IMR-90 (cell line): ENCODE data around the gene SDCCAG8. TPM values are rescaled to one million over a fixed set of nuclear protein-coding genes. Genes with fewer than 3 reads are reported as not detected.

Source experiments
- ATAC-seq: fragments of 200-7000 bp; cut with Tn5 transposase; 2 replicates; pipeline ENCODE4 v1.9.1; 2020; ENCODE audit warnings: low read depth, mild to moderate bottlenecking, moderate library complexity
- BruUV-seq: library from RNA; stranded (reverse); fragments of 400-500 nt; replicated peaks from 2 replicates; lab custom pipeline; 2021; lab: Mats Ljungman, UMichigan
- CTCF ChIA-PET: fragments of 300-600 bp; formaldehyde crosslinking; extraction: SDS; loops from one replicate; lab custom pipeline; 2021; ENCODE audit warnings: antibody characterized with exemption; lab: Yijun Ruan, JAX
- POLR2A ChIA-PET: fragments of 300-600 bp; sonication (Branson Sonifier 250); formaldehyde crosslinking; loops from one replicate; lab custom pipeline; 2022; ENCODE audit warnings: antibody characterized with exemption; ENCODE audit not compliant: unreplicated experiment; lab: Charles Lee
- DNase-seq: peaks from one replicate; pipeline ENCODE4 v3.0.0; 2013
- H2AFZ ChIP-seq: replicated peaks from 2 replicates; pipeline ENCODE3; 2013; ENCODE audit warnings: low read length, mild to moderate bottlenecking; ENCODE audit not compliant: poor library complexity
- H2AK5ac ChIP-seq: 2 replicates; pipeline ENCODE4 v1.6.1; 2013; ENCODE audit warnings: low read depth, low read length, inconsistent platforms
- H2AK9ac ChIP-seq: replicated peaks from 2 replicates; pipeline ENCODE3; 2013; ENCODE audit warnings: mild to moderate bottlenecking, low read depth, low read length, moderate library complexity; ENCODE audit not compliant: poor library complexity
- H2BK120ac ChIP-seq: 2 replicates; pipeline ENCODE4 v1.6.1; 2013; ENCODE audit warnings: low read depth, low read length, inconsistent platforms
- H2BK15ac ChIP-seq: 3 replicates; pipeline ENCODE4 v1.6.1; 2013; ENCODE audit warnings: low read depth, low read length, inconsistent platforms
- H2BK20ac ChIP-seq: 2 replicates; pipeline ENCODE4 v1.6.1; 2013; ENCODE audit warnings: low read depth, mild to moderate bottlenecking, inconsistent platforms, low read length, moderate library complexity
- H2BK5ac ChIP-seq: 2 replicates; pipeline ENCODE4 v1.6.1; 2013; ENCODE audit warnings: mild to moderate bottlenecking, low read depth, low read length, inconsistent platforms; ENCODE audit not compliant: poor library complexity, severe bottlenecking
- H3K14ac ChIP-seq: replicated peaks from 2 replicates; pipeline ENCODE4 v1.6.1; 2013; ENCODE audit warnings: low read depth, low read length, inconsistent platforms
- H3K18ac ChIP-seq: 2 replicates; pipeline ENCODE4 v1.6.1; 2013; ENCODE audit warnings: low read depth, low read length, control low read depth
- H3K23ac ChIP-seq: 2 replicates; pipeline ENCODE4 v1.6.1; 2013; ENCODE audit warnings: low read depth, low read length, inconsistent platforms
- H3K27ac ChIP-seq: 2 replicates; pipeline ENCODE4 v1.5.1; 2013; ENCODE audit warnings: mild to moderate bottlenecking, control low read depth, low read length; ENCODE audit not compliant: insufficient read depth
- H3K27me3 ChIP-seq: 2 replicates; pipeline ENCODE4 v1.6.1; 2013; ENCODE audit warnings: low read length; ENCODE audit not compliant: control insufficient read depth, insufficient read depth
- H3K36me3 ChIP-seq: 2 replicates; pipeline ENCODE4 v1.6.1; 2013; ENCODE audit warnings: low read length, mixed read lengths; ENCODE audit not compliant: control insufficient read depth, insufficient read depth
- H3K4ac ChIP-seq: 2 replicates; pipeline ENCODE4 v1.6.1; 2013; ENCODE audit warnings: low read depth, low read length, inconsistent platforms
- H3K4me1 ChIP-seq: 2 replicates; pipeline ENCODE4 v1.6.1; 2013; ENCODE audit warnings: low read length, mixed read lengths; ENCODE audit not compliant: control insufficient read depth, insufficient read depth
- H3K4me2 ChIP-seq: 2 replicates; pipeline ENCODE4 v1.6.1; 2013; ENCODE audit warnings: low read depth, mild to moderate bottlenecking, control low read depth, low read length, moderate library complexity
- H3K4me3 ChIP-seq: 2 replicates; pipeline ENCODE4 v1.5.1; 2013; ENCODE audit warnings: low read depth, mild to moderate bottlenecking, control low read depth, low read length, moderate library complexity; ENCODE audit not compliant: insufficient read depth
- H3K56ac ChIP-seq: 2 replicates; pipeline ENCODE4 v1.6.1; 2013; ENCODE audit warnings: low read length, inconsistent platforms; ENCODE audit not compliant: insufficient read depth; ENCODE audit errors: extremely low read depth
- H3K79me1 ChIP-seq, 2 experiments: 2 replicates each; pipeline ENCODE4 v1.6.1; 2013; ENCODE audit warnings: low read length in 2 of 2, inconsistent platforms in 1 of 2, low read depth in 1 of 2
- H3K9ac ChIP-seq: 2 replicates; pipeline ENCODE4 v1.6.1; 2013; ENCODE audit warnings: low read depth, low read length, control low read depth
- H3K9me1 ChIP-seq: 2 replicates; pipeline ENCODE4 v1.6.1; 2013; ENCODE audit warnings: low read length, inconsistent platforms; ENCODE audit not compliant: insufficient read depth
- H3K9me3 ChIP-seq: 2 replicates; pipeline ENCODE4 v1.6.1; 2013; ENCODE audit warnings: low read length; ENCODE audit not compliant: control insufficient read depth, insufficient read depth
- H4K20me1 ChIP-seq: 2 replicates; pipeline ENCODE4 v1.6.1; 2013; ENCODE audit warnings: low read length, inconsistent platforms; ENCODE audit not compliant: insufficient read depth
- H4K5ac ChIP-seq: 2 replicates; pipeline ENCODE4 v1.6.1; 2013; ENCODE audit warnings: mild to moderate bottlenecking, low read depth, low read length, control low read depth
- H4K8ac ChIP-seq, 2 experiments: 2 replicates each; pipeline ENCODE4 v1.6.1; 2013; ENCODE audit warnings: low read depth in 2 of 2, low read length in 2 of 2, control low read depth in 1 of 2, inconsistent platforms in 1 of 2
- H4K91ac ChIP-seq: 2 replicates; pipeline ENCODE4 v1.6.1; 2013; ENCODE audit warnings: low read depth, low read length, inconsistent platforms; ENCODE audit not compliant: insufficient read depth
- BHLHE40 ChIP-seq: fragments of 150-350 bp; IDR thresholded peaks from 2 replicates; pipeline ENCODE4 v1.6.1; 2016; ENCODE audit warnings: mild to moderate bottlenecking, low read depth, low read length
- CEBPB ChIP-seq: IDR thresholded peaks from 2 replicates; pipeline ENCODE4 v1.6.1; 2012; ENCODE audit warnings: low read depth, low read length, improper control_type of control experiment
- CHD1 ChIP-seq: IDR thresholded peaks from 2 replicates; pipeline ENCODE4 v1.6.1; 2012; ENCODE audit warnings: low read depth, low read length, improper control_type of control experiment
- FOS ChIP-seq: fragments of 150-350 bp; IDR thresholded peaks from 2 replicates; pipeline ENCODE4 v1.6.1; 2016; ENCODE audit warnings: low read depth, low read length
- MAFK ChIP-seq: IDR thresholded peaks from 2 replicates; pipeline ENCODE4 v1.6.1; 2012; ENCODE audit warnings: low read depth, low read length, improper control_type of control experiment
- MAZ ChIP-seq: IDR thresholded peaks from 2 replicates; pipeline ENCODE4 v1.6.1; 2012; ENCODE audit warnings: low read depth, mild to moderate bottlenecking, low read length, improper control_type of control experiment, moderate library complexity, borderline replicate concordance
- MXI1 ChIP-seq: IDR thresholded peaks from 2 replicates; pipeline ENCODE4 v1.6.1; 2012; ENCODE audit warnings: low read depth, mild to moderate bottlenecking, low read length, moderate library complexity, borderline replicate concordance
- NFE2L2 ChIP-seq: fragments of 150-350 bp; IDR thresholded peaks from 2 replicates; pipeline ENCODE4 v1.6.1; 2016; ENCODE audit warnings: low read depth, mild to moderate bottlenecking, low read length
- POLR2A ChIP-seq: IDR thresholded peaks from 2 replicates; pipeline ENCODE4 v1.6.1; 2012; ENCODE audit warnings: mild to moderate bottlenecking, low read depth, low read length
- RAD21 ChIP-seq: IDR thresholded peaks from 2 replicates; pipeline ENCODE4 v1.6.1; 2012; ENCODE audit warnings: low read length, improper control_type of control experiment
- RCOR1 ChIP-seq: IDR thresholded peaks from 2 replicates; pipeline ENCODE4 v1.6.1; 2012; ENCODE audit warnings: mild to moderate bottlenecking, low read length, improper control_type of control experiment; ENCODE audit not compliant: insufficient replicate concordance
- RFX5 ChIP-seq: IDR thresholded peaks from 2 replicates; pipeline ENCODE4 v1.8.0; 2012; ENCODE audit warnings: low read depth, mild to moderate bottlenecking, low read length, moderate library complexity
- SMC3 ChIP-seq: fragments of 150-350 bp; IDR thresholded peaks from 2 replicates; pipeline ENCODE4 v1.6.1; 2016; ENCODE audit warnings: low read depth, mild to moderate bottlenecking, antibody characterized with exemption, low read length, moderate library complexity
- USF2 ChIP-seq: fragments of 150-350 bp; IDR thresholded peaks from 2 replicates; pipeline ENCODE4 v1.6.1; 2017; ENCODE audit warnings: mild to moderate bottlenecking, antibody characterized with exemption, low read length, low read depth
- WGBS, 2 experiments: methylation state at CpG; one replicate each; pipeline versions ENCODE4 v1.1.5 to v1.1.7; 2013; ENCODE audit warnings: missing lambda C conversion rate in 2 of 2; ENCODE audit not compliant: insufficient read length in 1 of 2; ENCODE audit errors: extremely low coverage in 2 of 2; 5-methylcytosine and 5-hydroxymethylcytosine counted together
- dilution Hi-C: fragments of 300-500 bp; cut with HindIII; formaldehyde crosslinking; loops from one replicate; pipeline ENCODE4 v1.14.3; 2018; ENCODE audit warnings: low sequenced_read_pairs; ENCODE audit not compliant: unreplicated experiment
- in situ Hi-C: fragments of 300-500 bp; cut with MboI; formaldehyde crosslinking; loops from 3 replicates; pipeline ENCODE4 v1.14.3; 2019; ENCODE audit warnings: low sequenced_read_pairs, inconsistent platforms, mixed read lengths
- intact Hi-C: fragments of 100-400 bp; cut with micrococcal nuclease; formaldehyde crosslinking; loops from 2 replicates; pipeline ENCODE4 v1.10.0; 2022
- polyA plus RNA-seq, 3 experiments: library from polyadenylated mRNA; depleted of rRNA; stranded (reverse); fragments of >200 nt; gene quantifications; 2 replicates each; pipeline ENCODE4 v1.2.3, GENCODE V29; 2012; ENCODE audit warnings: low replicate concordance in 1 of 3
- total RNA-seq: library from RNA; depleted of rRNA; stranded (reverse); fragments of >200 nt; gene quantifications from 2 replicates; pipeline ENCODE4 v1.2.3, GENCODE V29; 2012
- TF ChIP-seq, protein P1 (sequence below): fragments of 150-350 bp; IDR thresholded peaks from 2 replicates; pipeline ENCODE4 v1.6.1; 2016; ENCODE audit warnings: low read depth, mild to moderate bottlenecking, low read length, moderate library complexity, borderline replicate concordance
- TF ChIP-seq, protein P2 (sequence below): conservative IDR thresholded peaks from 2 replicates; pipeline ENCODE4 v1.5.1; 2012; ENCODE audit warnings: mild to moderate bottlenecking, low read depth, low read length, improper control_type of control experiment

Gene SDCCAG8
- total and polyA plus RNA-seq, 2 of the 4 experiments (the other 2 are of a cell fraction), result 25.2 to 46.8 TPM

DNA sequence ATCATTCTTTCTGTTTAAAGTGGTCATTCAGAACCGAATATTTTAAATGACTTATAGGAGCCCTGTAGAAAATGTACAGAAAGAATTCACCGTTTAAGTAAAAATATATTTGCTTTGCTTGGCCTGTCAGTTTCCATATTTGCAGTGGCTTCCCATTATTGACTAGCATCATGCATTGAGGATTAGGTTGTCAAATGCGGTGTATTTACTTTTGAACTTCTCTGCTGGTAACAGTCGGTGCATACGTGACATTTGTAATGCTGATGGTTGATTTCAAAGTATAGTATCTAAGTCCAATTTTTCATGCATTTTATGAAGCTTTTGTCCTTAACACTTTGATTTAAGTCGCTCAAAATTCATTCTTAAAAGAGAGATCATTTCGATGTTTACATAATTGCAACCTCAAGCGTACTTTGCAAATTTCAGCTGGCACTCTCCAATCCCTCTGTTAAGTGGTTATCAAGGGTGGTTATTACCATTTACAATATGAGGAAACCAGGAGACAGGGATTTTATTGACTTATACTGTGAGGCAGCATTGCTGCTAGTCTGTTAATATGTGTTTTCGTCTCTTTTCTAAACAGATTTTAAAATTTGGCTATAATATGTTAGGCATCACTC is 201.6 kb downstream of the SDCCAG8 start:
- Histone ChIP-seq H3K27ac (no peak overlapping the region), H2BK20ac (no peak overlapping the region), H2AK9ac (no peak overlapping the region), H3K9me3 (no peaks in the 10 kb centered on the region), H3K4me1 (no peaks in the 10 kb centered on the region), H2BK120ac (no peak overlapping the region), H3K27me3 (no peaks in the 10 kb centered on the region), H3K9me1 (peaks cover 2% of the 10 kb centered on the region; the same call in 1 of the 2 replicates), H3K36me3 (peaks cover 2% of the 10 kb centered on the region; the same call in 1 of the 2 replicates), H2BK15ac (no peak overlapping the region), H2BK5ac (no peak overlapping the region), H2AK5ac (no peak overlapping the region), H2AFZ (no peak overlapping the region), H4K20me1 (no peaks in the 10 kb centered on the region), H3K79me1 (no peaks in the 10 kb centered on the region), H4K91ac (no peak overlapping the region), H3K56ac (no peak overlapping the region), H4K8ac (no peak overlapping the region), H3K4me3 (no peak overlapping the region), H3K4me2 (no peak overlapping the region), H3K9ac (no peak overlapping the region), H3K14ac (no peak overlapping the region), H3K4ac (no peak overlapping the region), H3K18ac (no peak overlapping the region), H4K5ac (no peak overlapping the region), H3K23ac (no peak overlapping the region)
- dilution Hi-C loops, result no loop called here
- TF ChIP-seq RFX5 (no peak), CHD1 (no peak), NFE2L2 (no peak), MXI1 (no peak), MAZ (no peak), USF2 (no peak), RCOR1 (no peak), CEBPB (no peak), MAFK (no peak), SMC3 (no peak), POLR2A (no peak), FOS (no peak), BHLHE40 (no peak), RAD21 (no peak)
- TF ChIP-seq, protein P1, sequence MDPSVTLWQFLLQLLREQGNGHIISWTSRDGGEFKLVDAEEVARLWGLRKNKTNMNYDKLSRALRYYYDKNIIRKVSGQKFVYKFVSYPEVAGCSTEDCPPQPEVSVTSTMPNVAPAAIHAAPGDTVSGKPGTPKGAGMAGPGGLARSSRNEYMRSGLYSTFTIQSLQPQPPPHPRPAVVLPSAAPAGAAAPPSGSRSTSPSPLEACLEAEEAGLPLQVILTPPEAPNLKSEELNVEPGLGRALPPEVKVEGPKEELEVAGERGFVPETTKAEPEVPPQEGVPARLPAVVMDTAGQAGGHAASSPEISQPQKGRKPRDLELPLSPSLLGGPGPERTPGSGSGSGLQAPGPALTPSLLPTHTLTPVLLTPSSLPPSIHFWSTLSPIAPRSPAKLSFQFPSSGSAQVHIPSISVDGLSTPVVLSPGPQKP, result no peak
- TF ChIP-seq, protein P2, sequence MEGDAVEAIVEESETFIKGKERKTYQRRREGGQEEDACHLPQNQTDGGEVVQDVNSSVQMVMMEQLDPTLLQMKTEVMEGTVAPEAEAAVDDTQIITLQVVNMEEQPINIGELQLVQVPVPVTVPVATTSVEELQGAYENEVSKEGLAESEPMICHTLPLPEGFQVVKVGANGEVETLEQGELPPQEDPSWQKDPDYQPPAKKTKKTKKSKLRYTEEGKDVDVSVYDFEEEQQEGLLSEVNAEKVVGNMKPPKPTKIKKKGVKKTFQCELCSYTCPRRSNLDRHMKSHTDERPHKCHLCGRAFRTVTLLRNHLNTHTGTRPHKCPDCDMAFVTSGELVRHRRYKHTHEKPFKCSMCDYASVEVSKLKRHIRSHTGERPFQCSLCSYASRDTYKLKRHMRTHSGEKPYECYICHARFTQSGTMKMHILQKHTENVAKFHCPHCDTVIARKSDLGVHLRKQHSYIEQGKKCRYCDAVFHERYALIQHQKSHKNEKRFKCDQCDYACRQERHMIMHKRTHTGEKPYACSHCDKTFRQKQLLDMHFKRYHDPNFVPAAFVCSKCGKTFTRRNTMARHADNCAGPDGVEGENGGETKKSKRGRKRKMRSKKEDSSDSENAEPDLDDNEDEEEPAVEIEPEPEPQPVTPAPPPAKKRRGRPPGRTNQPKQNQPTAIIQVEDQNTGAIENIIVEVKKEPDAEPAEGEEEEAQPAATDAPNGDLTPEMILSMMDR, result no peak
- ATAC-seq (no peak), DNase-seq (no peak)
- no TSS peak for BruUV-seq
- WGBS, 2 experiments, result no CpG with 5 or more reads among the region's 9 CpGs
- in situ Hi-C loops, result no loop called here
- CTCF ChIA-PET, result no interaction called here
- POLR2A ChIA-PET, result no interaction called here
- intact Hi-C loops, result no loop called here
